LNCaP clone FGC (cell line): ENCODE data around the gene TCERG1L.
A peak's percentile ranks its signal among the peaks of the same experiment; 100 is the strongest.

Experiments used
- DNase-seq: peaks from one replicate; pipeline ENCODE4 v3.0.0-alpha.2; 2011; ENCODE audit warnings: low read depth
- H3K4me3 ChIP-seq: 2 replicates; pipeline ENCODE4 v1.5.1; 2011; ENCODE audit warnings: mild to moderate bottlenecking, low read depth, low read length, control low read depth
- CTCF ChIP-seq: IDR thresholded peaks from 2 replicates; pipeline ENCODE4 v1.5.1; 2012; ENCODE audit warnings: mild to moderate bottlenecking; ENCODE audit not compliant: control insufficient read depth, insufficient read depth; ENCODE audit errors: extremely low read depth

The TCERG1L gene

GRCh38 chr10:131147301-131147975, 164.1 kb downstream of the TCERG1L start:
- no peak for TF ChIP-seq CTCF
- no peak for DNase-seq
- H3K4me3 ChIP-seq = no peak overlapping the region

GRCh38 chr10:131146790-131147189, 164.7 kb downstream of the TCERG1L start:
- TF ChIP-seq CTCF = no peak
- no peak for DNase-seq
- H3K4me3 ChIP-seq = no peak overlapping the region

GRCh38 chr10:131145756-131146155, 165.8 kb downstream of the TCERG1L start:
- no peak overlapping the region for H3K4me3 ChIP-seq
- TF ChIP-seq CTCF = no peak
- no peak for DNase-seq

- H3K4me3 ChIP-seq = no peak overlapping the region
- DNase-seq = peak; percentile 67
- TF ChIP-seq CTCF = no peak
Measured at GRCh38 chr10:131144711-131145375, 166.7 kb downstream of the TCERG1L start.

- H3K4me3 ChIP-seq = no peak overlapping the region
- no peak for TF ChIP-seq CTCF
Measured at GRCh38 chr10:131144196-131144595, 167.3 kb downstream of the TCERG1L start.

GRCh38 chr10:131143425-131144165, 167.9 kb downstream of the TCERG1L start:
- no peak for DNase-seq
- H3K4me3 ChIP-seq = no peak overlapping the region
- no peak for TF ChIP-seq CTCF

More at GRCh38 chr10:131144196-131144595, 167.3 kb downstream of the TCERG1L start:
- no peak for DNase-seq
